ENCODE measurements around the gene CLEC10A.

- no peak for TF ChIP-seq CTCF (IDR thresholded peaks at IDR 0.05; ENCODE audit: low read length)
- no peak for TF ChIP-seq EZH2 (optimal IDR thresholded peaks at IDR 0.05; ENCODE audit: low read depth, low read length)
Measured at GRCh38 chr17:7098802-7099459, 18.9 kb upstream of the CLEC10A start.
